Fibroblast of lung (primary cell): Measurements from ENCODE around the gene DGLUCY.

Experiments used
- EZH2 ChIP-seq: IDR thresholded peaks from 2 replicates; pipeline ENCODE4 v1.5.1; 2012; ENCODE audit warnings: low read length, control low read depth, mild to moderate bottlenecking; ENCODE audit errors: missing control alignments
- TF ChIP-seq, protein P1 (sequence below), 2 donors: IDR thresholded peaks in 1 of 2; conservative IDR thresholded peaks in 1 of 2; 1 replicate in 1 of 2; 2 replicates in 1 of 2; pipeline ENCODE4 v1.5.1; 2011 to 2012; ENCODE audit warnings: low read length in 2 of 2, control low read depth in 1 of 2, inconsistent platforms in 1 of 2, low read depth in 1 of 2, mild to moderate bottlenecking in 1 of 2

DNA sequence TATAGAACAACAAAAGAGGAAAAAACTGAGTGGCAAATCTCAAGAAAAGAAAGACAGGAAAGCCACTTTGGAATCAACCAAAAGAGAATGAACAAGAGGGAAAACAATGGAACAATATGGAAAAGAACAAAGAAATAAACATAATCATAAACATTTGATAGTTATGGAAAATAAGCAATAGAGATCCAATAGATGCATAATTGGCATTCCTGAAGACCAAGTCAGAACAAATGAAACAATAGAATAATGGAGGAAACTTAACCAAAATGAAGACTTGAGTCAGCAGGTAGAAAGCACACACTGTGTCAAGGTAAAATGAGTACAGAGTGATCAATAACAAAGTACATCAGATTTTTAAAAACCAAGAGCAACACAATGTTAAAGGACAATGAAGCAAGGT lies 43.3 kb upstream of the DGLUCY start:
- TF ChIP-seq, protein P1, sequence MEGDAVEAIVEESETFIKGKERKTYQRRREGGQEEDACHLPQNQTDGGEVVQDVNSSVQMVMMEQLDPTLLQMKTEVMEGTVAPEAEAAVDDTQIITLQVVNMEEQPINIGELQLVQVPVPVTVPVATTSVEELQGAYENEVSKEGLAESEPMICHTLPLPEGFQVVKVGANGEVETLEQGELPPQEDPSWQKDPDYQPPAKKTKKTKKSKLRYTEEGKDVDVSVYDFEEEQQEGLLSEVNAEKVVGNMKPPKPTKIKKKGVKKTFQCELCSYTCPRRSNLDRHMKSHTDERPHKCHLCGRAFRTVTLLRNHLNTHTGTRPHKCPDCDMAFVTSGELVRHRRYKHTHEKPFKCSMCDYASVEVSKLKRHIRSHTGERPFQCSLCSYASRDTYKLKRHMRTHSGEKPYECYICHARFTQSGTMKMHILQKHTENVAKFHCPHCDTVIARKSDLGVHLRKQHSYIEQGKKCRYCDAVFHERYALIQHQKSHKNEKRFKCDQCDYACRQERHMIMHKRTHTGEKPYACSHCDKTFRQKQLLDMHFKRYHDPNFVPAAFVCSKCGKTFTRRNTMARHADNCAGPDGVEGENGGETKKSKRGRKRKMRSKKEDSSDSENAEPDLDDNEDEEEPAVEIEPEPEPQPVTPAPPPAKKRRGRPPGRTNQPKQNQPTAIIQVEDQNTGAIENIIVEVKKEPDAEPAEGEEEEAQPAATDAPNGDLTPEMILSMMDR (conservative IDR thresholded peaks at IDR 0.05 in 1 of 2, IDR thresholded peaks at IDR 0.05 in 1 of 2; ENCODE audit: low read depth in 1 of 2, low read length in 2 of 2), result no peak
- no peak for TF ChIP-seq EZH2
